ENCODE data around the gene RUVBL2. TPM values are rescaled to one million over a fixed set of nuclear protein-coding genes. Genes with fewer than 3 reads are reported as not detected.

The RUVBL2 gene
- total and polyA plus RNA-seq, 9 donors, result 11.4 to 101 (median 53.4) TPM

DNA sequence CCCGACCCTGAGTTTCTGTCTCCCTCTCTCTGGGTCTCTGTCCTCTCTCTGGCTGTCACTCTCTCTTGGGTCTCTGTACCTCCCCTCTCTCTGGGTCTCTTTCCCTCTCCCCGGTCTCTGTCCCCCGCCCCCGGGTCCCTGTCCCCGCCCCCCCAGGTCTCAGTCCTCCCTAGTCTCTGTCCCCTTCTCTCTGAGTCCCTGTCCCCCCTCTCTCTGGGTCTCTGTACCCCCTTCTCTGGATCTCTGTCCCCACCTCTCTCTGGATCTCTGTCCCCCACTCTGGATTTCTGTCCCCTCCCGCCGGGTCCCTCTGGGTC lies 30.9 kb upstream of the RUVBL2 start:
- DNase-seq, result no peak
- Histone ChIP-seq H3K36me3 (no peaks in the 10 kb centered on the region), H3K27me3 (no peaks in the 10 kb centered on the region), H3K4me3 (no peak overlapping the region), H3K4me1 (ENCODE audit: insufficient read depth) (peaks cover 10% of the 10 kb centered on the region), H3K9me3 (no peaks in the 10 kb centered on the region), H3K27ac (peak overlapping the region; percentile 87 to 88)
- no peak for TF ChIP-seq POLR2A (IDR thresholded peaks at IDR 0.05)
- TF ChIP-seq EP300 (IDR thresholded peaks at IDR 0.05), result no peak
- TF ChIP-seq, protein P1, sequence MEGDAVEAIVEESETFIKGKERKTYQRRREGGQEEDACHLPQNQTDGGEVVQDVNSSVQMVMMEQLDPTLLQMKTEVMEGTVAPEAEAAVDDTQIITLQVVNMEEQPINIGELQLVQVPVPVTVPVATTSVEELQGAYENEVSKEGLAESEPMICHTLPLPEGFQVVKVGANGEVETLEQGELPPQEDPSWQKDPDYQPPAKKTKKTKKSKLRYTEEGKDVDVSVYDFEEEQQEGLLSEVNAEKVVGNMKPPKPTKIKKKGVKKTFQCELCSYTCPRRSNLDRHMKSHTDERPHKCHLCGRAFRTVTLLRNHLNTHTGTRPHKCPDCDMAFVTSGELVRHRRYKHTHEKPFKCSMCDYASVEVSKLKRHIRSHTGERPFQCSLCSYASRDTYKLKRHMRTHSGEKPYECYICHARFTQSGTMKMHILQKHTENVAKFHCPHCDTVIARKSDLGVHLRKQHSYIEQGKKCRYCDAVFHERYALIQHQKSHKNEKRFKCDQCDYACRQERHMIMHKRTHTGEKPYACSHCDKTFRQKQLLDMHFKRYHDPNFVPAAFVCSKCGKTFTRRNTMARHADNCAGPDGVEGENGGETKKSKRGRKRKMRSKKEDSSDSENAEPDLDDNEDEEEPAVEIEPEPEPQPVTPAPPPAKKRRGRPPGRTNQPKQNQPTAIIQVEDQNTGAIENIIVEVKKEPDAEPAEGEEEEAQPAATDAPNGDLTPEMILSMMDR (IDR thresholded peaks at IDR 0.05), result no peak
- intact Hi-C loops (cut with DNase I), result loop anchor here in 3 of 4 donors (2.0 to 10.0 kb wide), 4 partner anchors 58 to 168 kb away; partner anchors contain the start of genes NUCB1 (in 2 of the 3) and PPP1R15A (in 1 of the 3)
- WGBS, 3 donors, result 63 to 70% (median 70%) methylated on average over 7 of the region's 7 CpGs

DNA sequence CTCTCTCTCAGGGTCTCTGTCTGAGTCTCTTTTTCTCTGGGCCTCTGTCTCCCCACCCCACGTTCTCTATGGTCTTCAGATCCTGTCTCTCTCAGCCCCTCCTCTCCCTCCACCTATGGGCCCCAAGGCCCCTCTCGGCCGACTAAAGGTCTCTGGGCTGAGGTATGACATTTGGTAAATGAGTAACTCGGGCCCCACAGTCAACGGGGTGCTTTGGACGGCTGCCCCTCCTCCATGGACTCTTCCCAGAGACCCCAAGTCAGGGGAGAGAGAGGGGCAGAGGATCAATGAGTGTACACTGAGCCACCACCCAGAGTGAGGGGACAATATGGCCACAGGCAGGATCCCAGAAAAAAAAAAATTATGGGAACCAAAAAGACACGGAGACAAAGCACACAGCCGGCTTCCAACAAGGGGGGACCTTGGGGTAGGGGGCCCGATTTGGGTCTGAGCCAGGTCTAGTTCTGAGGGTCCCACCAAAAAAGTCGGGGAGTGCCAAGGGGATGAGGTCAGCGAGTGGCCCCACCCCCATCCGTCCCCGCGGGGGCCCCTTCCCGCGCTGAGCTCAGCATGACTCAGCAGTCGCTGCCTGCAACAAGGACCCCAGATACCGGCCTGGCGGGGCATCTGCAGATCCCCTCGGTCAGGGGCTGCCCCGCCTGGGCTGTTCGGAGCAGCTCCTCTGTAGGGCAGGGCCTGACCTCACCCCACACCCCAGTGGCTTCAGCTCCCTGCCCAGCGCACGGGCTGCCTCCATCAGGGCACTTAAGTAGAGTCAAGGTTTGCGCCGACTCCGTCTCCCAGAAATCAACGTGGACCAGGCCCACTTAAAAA lies 30.1 kb upstream of the RUVBL2 start:
- peak; percentile 83 to 87 (median 86) for DNase-seq
- intact Hi-C loops (cut with DNase I), result loop anchor here in 3 of 4 donors (2.0 to 10.0 kb wide), 4 partner anchors 59 to 169 kb away; partner anchors contain the start of genes NUCB1 (in 2 of the 3) and PPP1R15A (in 1 of the 3)
- H3K27ac ChIP-seq, result peak overlapping the region; percentile 87 to 88
- H3K27me3 ChIP-seq, result no peaks in the 10 kb centered on the region
- peaks cover 10% of the 10 kb centered on the region for H3K4me1 ChIP-seq (ENCODE audit: insufficient read depth)
- no peaks in the 10 kb centered on the region for H3K36me3 ChIP-seq
- no peaks in the 10 kb centered on the region for H3K9me3 ChIP-seq
- WGBS, 3 donors, result 17 to 22% (median 22%) methylated on average over 28 of the region's 28 CpGs
- TF ChIP-seq, protein P1 (IDR thresholded peaks at IDR 0.05), result no peak
- TF ChIP-seq POLR2A (IDR thresholded peaks at IDR 0.05), result peak; percentile 59
- peak overlapping the region; percentile 30 for H3K4me3 ChIP-seq

DNA sequence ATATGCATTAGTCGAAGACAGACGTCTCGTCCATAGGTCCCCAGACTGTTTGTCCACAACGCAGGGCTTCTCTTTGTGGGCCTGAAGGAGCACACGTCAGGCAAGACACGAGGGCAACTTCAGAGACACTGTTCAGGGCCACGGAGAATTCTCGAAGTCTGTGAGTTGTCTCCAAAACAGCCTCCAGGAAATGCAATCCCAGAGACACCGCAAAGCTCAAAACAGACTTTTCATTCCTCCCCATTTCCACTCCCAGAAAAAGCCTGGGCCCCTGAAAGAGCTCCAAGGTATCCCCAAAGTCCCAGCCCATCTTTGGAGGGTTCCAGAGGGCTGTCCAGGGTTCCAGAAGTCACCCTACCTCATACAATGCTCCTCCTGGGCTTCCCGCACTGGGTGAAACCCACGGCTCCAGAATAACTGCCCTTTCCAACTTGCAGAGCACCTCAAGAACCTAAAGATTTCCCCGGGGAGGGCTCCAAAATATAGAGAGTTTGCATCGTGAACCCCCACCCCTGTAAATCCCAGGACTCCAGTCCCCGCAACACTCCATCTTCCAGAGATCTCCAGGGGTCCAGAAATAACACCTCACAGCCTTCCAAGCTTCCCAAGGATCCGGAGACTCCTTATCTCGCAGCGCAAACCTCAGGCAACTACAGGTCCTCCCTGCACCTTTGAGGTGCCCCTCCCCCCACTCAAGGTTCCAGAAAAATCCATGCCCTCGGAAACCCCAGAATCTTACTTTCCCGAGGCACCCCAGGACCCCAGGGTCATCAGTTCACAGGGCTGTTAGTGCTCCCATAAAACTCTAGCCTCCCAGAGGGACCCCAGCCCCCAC lies 29.3 kb upstream of the RUVBL2 start:
- peak overlapping the region; percentile 87 to 88 for H3K27ac ChIP-seq
- no peaks in the 10 kb centered on the region for H3K27me3 ChIP-seq
- DNase-seq, result peak in 2 of 5 donors; percentile 41 to 51
- peak overlapping the region; percentile 30 for H3K4me3 ChIP-seq
- 25 to 33% (median 29%) methylated on average over 19 of the region's 19 CpGs for WGBS, 3 donors
- no peaks in the 10 kb centered on the region for H3K9me3 ChIP-seq
- no peak for TF ChIP-seq EP300 (IDR thresholded peaks at IDR 0.05)
- TF ChIP-seq, protein P1 (IDR thresholded peaks at IDR 0.05), result no peak
- no peak for TF ChIP-seq POLR2A (IDR thresholded peaks at IDR 0.05)
- H3K4me1 ChIP-seq (ENCODE audit: insufficient read depth), result peaks cover 10% of the 10 kb centered on the region
- intact Hi-C loops (cut with DNase I), result loop anchor here in 3 of 4 donors (5.0 to 10.0 kb wide), 5 partner anchors 60 to 317 kb away; partner anchors contain the start of genes CA11 (in 1 of the 3), NUCB1 (in 1 of the 3) and PPP1R15A (in 1 of the 3)
- H3K36me3 ChIP-seq, result no peaks in the 10 kb centered on the region
